Naive thymus-derived CD4-positive, alpha-beta T cell (primary cell): ENCODE results near the gene PANK2. TPM values are rescaled to one million over a fixed set of nuclear protein-coding genes. Genes with fewer than 3 reads are reported as not detected.

Source experiments
- ATAC-seq: fragments of 150-1000 bp; cut with Tn5 transposase; 2 replicates; pipeline ENCODE4 v1.10.0; 2021; ENCODE audit warnings: mild to moderate bottlenecking, moderate library complexity
- CTCF ChIA-PET: fragments of 350-600 bp; sonication (Branson Sonifier 250); formaldehyde crosslinking; loops from one replicate; lab custom pipeline; 2021; ENCODE audit warnings: antibody characterized with exemption; lab: Charles Lee
- POLR2A ChIA-PET: fragments of 350-600 bp; sonication (Branson Sonifier 250); formaldehyde crosslinking; loops from one replicate; lab custom pipeline; 2021; ENCODE audit warnings: antibody characterized with exemption, inconsistent platforms; lab: Charles Lee
- DNase-seq, 9 donors: peaks; one replicate each; pipeline versions ENCODE4 v3.0.0 to v3.0.0-alpha.2; 2020 to 2022; ENCODE audit warnings: mixed read lengths in 1 of 9
- H3K27ac ChIP-seq: one replicate; pipeline ENCODE4 v1.7.0; 2013; ENCODE audit warnings: mild to moderate bottlenecking, low read depth, low read length, moderate library complexity
- H3K27me3 ChIP-seq, 2 donors: one replicate each; pipeline ENCODE4 v1.7.0; 2013; ENCODE audit warnings: low read length in 2 of 2, mild to moderate bottlenecking in 2 of 2, moderate library complexity in 2 of 2; ENCODE audit not compliant: control insufficient read depth in 2 of 2, insufficient read depth in 2 of 2
- H3K36me3 ChIP-seq, 3 experiments: 1 replicate in 2 of 3; 2 replicates in 1 of 3; pipeline ENCODE4 v1.7.0; 2013; ENCODE audit warnings: low read length in 3 of 3, mild to moderate bottlenecking in 3 of 3, moderate library complexity in 1 of 3; ENCODE audit not compliant: insufficient read depth in 3 of 3, control insufficient read depth in 2 of 3
- H3K4me1 ChIP-seq, 2 donors: one replicate each; pipeline ENCODE4 v1.7.0; 2013; ENCODE audit warnings: low read length in 2 of 2, mild to moderate bottlenecking in 2 of 2, moderate library complexity in 1 of 2; ENCODE audit not compliant: control insufficient read depth in 2 of 2, insufficient read depth in 2 of 2
- H3K4me3 ChIP-seq: 2 replicates; pipeline ENCODE4 v1.7.0; 2013; ENCODE audit warnings: mild to moderate bottlenecking, low read length
- H3K9me3 ChIP-seq, 3 experiments: 1 replicate in 2 of 3; 2 replicates in 1 of 3; pipeline ENCODE4 v1.7.0; 2013; ENCODE audit warnings: low read length in 3 of 3; ENCODE audit not compliant: control insufficient read depth in 2 of 3
- H3K27ac Mint-ChIP-seq, 9 donors: one replicate each; pipeline ENCODE4 v1.8.0; 2020 to 2022; ENCODE audit warnings: mixed read lengths in 9 of 9, mild to moderate bottlenecking in 8 of 9, moderate library complexity in 5 of 9, inconsistent platforms in 2 of 9
- H3K27me3 Mint-ChIP-seq, 5 donors: one replicate each; pipeline ENCODE4 v1.8.0; 2021 to 2022; ENCODE audit warnings: mixed read lengths in 5 of 5, mild to moderate bottlenecking in 1 of 5
- H3K36me3 Mint-ChIP-seq, 5 donors: one replicate each; pipeline ENCODE4 v1.8.0; 2020 to 2022; ENCODE audit warnings: mixed read lengths in 5 of 5, mild to moderate bottlenecking in 3 of 5, inconsistent platforms in 1 of 5
- H3K4me1 Mint-ChIP-seq, 7 donors: one replicate each; pipeline ENCODE4 v1.8.0; 2020 to 2022; ENCODE audit warnings: mixed read lengths in 7 of 7, mild to moderate bottlenecking in 3 of 7, inconsistent platforms in 1 of 7
- H3K4me3 Mint-ChIP-seq, 10 donors: one replicate each; pipeline ENCODE4 v1.8.0; 2020 to 2022; ENCODE audit warnings: mild to moderate bottlenecking in 10 of 10, mixed read lengths in 10 of 10, moderate library complexity in 6 of 10, inconsistent platforms in 2 of 10
- H3K9me3 Mint-ChIP-seq, 11 donors: one replicate each; pipeline ENCODE4 v1.8.0; 2020 to 2022; ENCODE audit warnings: mixed read lengths in 11 of 11, mild to moderate bottlenecking in 4 of 11, inconsistent platforms in 1 of 11, moderate library complexity in 1 of 11
- intact Hi-C, 2 donors: fragments of 100-400 bp; cut with micrococcal nuclease; formaldehyde crosslinking; loops; one replicate each; pipeline ENCODE4 v1.15.1; 2023
- polyA plus RNA-seq, 2 donors: library from polyadenylated mRNA; unstranded; fragments of 300-500 nt; fragmentation: Illumina TruSeq; gene quantifications; one replicate each; pipeline ENCODE4 v1.2.3, GENCODE V29; 2021
- total RNA-seq, 6 experiments: library from RNA in 5 of 6; stranded (reverse) in 5 of 6; gene quantifications; 1 replicate in 5 of 6; 2 replicates in 1 of 6; pipeline ENCODE4 v1.2.3 and lab custom pipeline; 2021 to 2026

PANK2 gene
- total and polyA plus RNA-seq, 7 experiments from 2014 or later, result 39.0 to 69.7 (median 46.9) TPM

- H3K36me3 ChIP-seq, result no peaks in the 10 kb centered on the region
- H3K27me3 ChIP-seq, result no peaks in the 10 kb centered on the region
- Mint-ChIP-seq H3K9me3 (peaks cover 0 to 2% (median 0%) of the 10 kb centered on the region in 11 donors), H3K4me3 (peak overlapping the region in 4 of 10 donors; percentile 13 to 82 (median 57)), H3K4me1 (peaks cover 22 to 56% (median 48%) of the 10 kb centered on the region in 7 donors), H3K27me3 (no peaks in the 10 kb centered on the region), H3K36me3 (peaks cover 0 to 22% (median 9%) of the 10 kb centered on the region in 5 donors), H3K27ac (peak overlapping the region in 4 of 9 donors; percentile 77 to 90 (median 83))
- H3K9me3 ChIP-seq, result no peaks in the 10 kb centered on the region
- H3K4me1 ChIP-seq, result peaks cover 11 to 15% of the 10 kb centered on the region in 2 donors
- H3K27ac ChIP-seq, result no peak overlapping the region
- ATAC-seq (no peak), DNase-seq (no peak)
- CTCF ChIA-PET, result no interaction called here
- intact Hi-C loops, result no loop called here
- POLR2A ChIA-PET, result interaction anchor here (1.1 kb wide), 1 partner anchor 10 kb away, joined by 3 read pairs; no protein-coding TSS in a partner anchor
- H3K4me3 ChIP-seq, result no peak overlapping the region
Measured at GRCh38 chr20:3931664-3932063, 42.5 kb downstream of the PANK2 start.

- Histone ChIP-seq H3K9me3 (no peaks in the 10 kb centered on the region), H3K4me1 (peaks cover 11 to 15% of the 10 kb centered on the region in 2 donors), H3K27ac (peak overlapping the region; percentile 44), H3K4me3 (peak overlapping the region; percentile 45), H3K27me3 (no peaks in the 10 kb centered on the region), H3K36me3 (no peaks in the 10 kb centered on the region)
- peaks cover 18 to 50% (median 42%) of the 10 kb centered on the region in 7 donors for H3K4me1 Mint-ChIP-seq
- DNase-seq, result no peak
- intact Hi-C loops, result no loop called here
- H3K27ac Mint-ChIP-seq, result peak overlapping the region; percentile 30 to 95 (median 89)
- peak overlapping the region; percentile 29 to 85 (median 79) for H3K4me3 Mint-ChIP-seq
- H3K36me3 Mint-ChIP-seq, result peaks cover 0 to 22% (median 13%) of the 10 kb centered on the region in 5 donors
- no peak for ATAC-seq
- no peaks in the 10 kb centered on the region for H3K27me3 Mint-ChIP-seq
- POLR2A ChIA-PET, result interaction anchor here (0.6 to 0.8 kb wide), 3 partner anchors 40 to 153 kb away, joined by 3 to 6 read pairs (median 4); no protein-coding TSS in a partner anchor
- H3K9me3 Mint-ChIP-seq, result peaks cover 0 to 2% (median 0%) of the 10 kb centered on the region in 11 donors
- CTCF ChIA-PET, result interaction anchor here (0.6 kb wide), 1 partner anchor 74 kb away, joined by 4 read pairs; no protein-coding TSS in a partner anchor
Measured at GRCh38 chr20:3932277-3932676, 43.1 kb downstream of the PANK2 start.

- H3K4me1 ChIP-seq, result peaks cover 11 to 15% of the 10 kb centered on the region in 2 donors
- intact Hi-C loops, result loop anchor here in 1 of 2 donors (1.0 kb wide), 1 partner anchor 83 kb away; the partner anchor contains the start of gene RNF24
- CTCF ChIA-PET, result interaction anchor here (0.6 kb wide), 1 partner anchor 74 kb away, joined by 4 read pairs; no protein-coding TSS in a partner anchor
- DNase-seq (peak in 2 of 9 donors; percentile 11 to 31), ATAC-seq (no peak)
- H3K4me3 Mint-ChIP-seq, result peak overlapping the region; percentile 29 to 85 (median 79)
- H3K9me3 Mint-ChIP-seq, result peaks cover 0 to 4% (median 0%) of the 10 kb centered on the region in 11 donors
- no peaks in the 10 kb centered on the region for H3K27me3 ChIP-seq
- peaks cover 18 to 47% (median 41%) of the 10 kb centered on the region in 7 donors for H3K4me1 Mint-ChIP-seq
- no peaks in the 10 kb centered on the region for H3K36me3 ChIP-seq
- H3K27ac Mint-ChIP-seq, result peak overlapping the region; percentile 30 to 95 (median 89)
- no peaks in the 10 kb centered on the region for H3K9me3 ChIP-seq
- POLR2A ChIA-PET, result interaction anchor here (0.6 to 0.8 kb wide), 5 partner anchors 36 to 153 kb away, joined by 3 to 6 read pairs (median 4); no protein-coding TSS in a partner anchor
- H3K36me3 Mint-ChIP-seq, result peaks cover 0 to 26% (median 17%) of the 10 kb centered on the region in 5 donors
- H3K4me3 ChIP-seq, result peak overlapping the region; percentile 45
- peak overlapping the region; percentile 44 for H3K27ac ChIP-seq
- no peaks in the 10 kb centered on the region for H3K27me3 Mint-ChIP-seq
Measured at GRCh38 chr20:3932681-3933080, 43.5 kb downstream of the PANK2 start.

- CTCF ChIA-PET, result no interaction called here
- Mint-ChIP-seq H3K4me3 (peak overlapping the region in 9 of 10 donors; percentile 66 to 85 (median 82)), H3K36me3 (peaks cover 0 to 28% (median 20%) of the 10 kb centered on the region in 5 donors), H3K27me3 (no peaks in the 10 kb centered on the region), H3K4me1 (peaks cover 13 to 42% (median 36%) of the 10 kb centered on the region in 7 donors), H3K27ac (peak overlapping the region; percentile 30 to 95 (median 89)), H3K9me3 (peaks cover 0 to 8% (median 0%) of the 10 kb centered on the region in 11 donors)
- DNase-seq, result peak in 1 of 9 donors; percentile 11
- Histone ChIP-seq H3K4me1 (peaks cover 11 to 15% of the 10 kb centered on the region in 2 donors), H3K27ac (peak overlapping the region; percentile 44), H3K27me3 (no peaks in the 10 kb centered on the region), H3K4me3 (peak overlapping the region; percentile 45), H3K9me3 (no peaks in the 10 kb centered on the region), H3K36me3 (no peaks in the 10 kb centered on the region)
- POLR2A ChIA-PET, result interaction anchor here (0.6 to 0.8 kb wide), 2 partner anchors 36 to 43 kb away, joined by 3 to 4 read pairs; no protein-coding TSS in a partner anchor
- ATAC-seq, result peak; percentile 46
- intact Hi-C loops, result loop anchor here in 1 of 2 donors (1.0 kb wide), 1 partner anchor 82 kb away; the partner anchor contains the start of gene RNF24
Measured at GRCh38 chr20:3933218-3933617, 44.0 kb downstream of the PANK2 start.

- no peak overlapping the region for H3K4me3 ChIP-seq
- DNase-seq (no peak), ATAC-seq (no peak)
- ChIA-PET POLR2A (no interaction called here), CTCF (interaction anchor here (1.0 kb wide), 1 partner anchor 151 kb away, joined by 4 read pairs; no protein-coding TSS in a partner anchor)
- peaks cover 11 to 15% of the 10 kb centered on the region in 2 donors for H3K4me1 ChIP-seq
- intact Hi-C loops, result no loop called here
- H3K27me3 ChIP-seq, result no peaks in the 10 kb centered on the region
- no peaks in the 10 kb centered on the region for H3K9me3 ChIP-seq
- peaks cover 0 to 10% (median 6%) of the 10 kb centered on the region in 11 donors for H3K9me3 Mint-ChIP-seq
- H3K27me3 Mint-ChIP-seq, result no peaks in the 10 kb centered on the region
- no peak overlapping the region for H3K27ac ChIP-seq
- no peaks in the 10 kb centered on the region for H3K36me3 ChIP-seq
- no peak overlapping the region for H3K4me3 Mint-ChIP-seq
- H3K27ac Mint-ChIP-seq, result peak overlapping the region in 3 of 9 donors; percentile 38 to 72 (median 51)
- peaks cover 13 to 40% (median 33%) of the 10 kb centered on the region in 7 donors for H3K4me1 Mint-ChIP-seq
- H3K36me3 Mint-ChIP-seq, result peaks cover 0 to 39% (median 29%) of the 10 kb centered on the region in 5 donors
Measured at GRCh38 chr20:3934624-3935023, 45.4 kb downstream of the PANK2 start.

- Mint-ChIP-seq H3K4me1 (peaks cover 11 to 36% (median 25%) of the 10 kb centered on the region in 7 donors), H3K27ac (peak overlapping the region in 2 of 9 donors; percentile 38 to 41), H3K36me3 (peaks cover 5 to 45% (median 31%) of the 10 kb centered on the region in 5 donors), H3K27me3 (no peaks in the 10 kb centered on the region), H3K9me3 (peaks cover 0 to 17% (median 7%) of the 10 kb centered on the region in 11 donors), H3K4me3 (no peak overlapping the region)
- intact Hi-C loops, result no loop called here
- DNase-seq, result no peak
- H3K27ac ChIP-seq, result no peak overlapping the region
- no peaks in the 10 kb centered on the region for H3K36me3 ChIP-seq
- no peaks in the 10 kb centered on the region for H3K9me3 ChIP-seq
- ATAC-seq, result no peak
- CTCF ChIA-PET, result no interaction called here
- H3K4me1 ChIP-seq, result peaks cover 11 to 15% of the 10 kb centered on the region in 2 donors
- H3K4me3 ChIP-seq, result no peak overlapping the region
- POLR2A ChIA-PET, result no interaction called here
- H3K27me3 ChIP-seq, result no peaks in the 10 kb centered on the region
Measured at GRCh38 chr20:3935295-3935955, 46.2 kb downstream of the PANK2 start.
